Ovary (tissue), 3 donors: ENCODE measurements around the gene RAI14.

Source experiments
- POLR2A ChIP-seq: fragments of 450-650 bp; IDR thresholded peaks from one replicate; pipeline ENCODE4 v1.6.1; 2017; ENCODE audit warnings: antibody characterized with exemption, mild to moderate bottlenecking, moderate library complexity
- TF ChIP-seq, protein P1 (sequence below), 3 donors: fragments of 450-650 bp in 2 of 3; fragments of 200-600 bp in 1 of 3; IDR thresholded peaks; one replicate each; pipeline versions ENCODE4 v1.5.1 to v1.8.0; 2016 to 2022; ENCODE audit warnings: antibody characterized with exemption in 3 of 3, mild to moderate bottlenecking in 1 of 3
- donor health status: DM: no; HTN: no; CAD: no.

DNA sequence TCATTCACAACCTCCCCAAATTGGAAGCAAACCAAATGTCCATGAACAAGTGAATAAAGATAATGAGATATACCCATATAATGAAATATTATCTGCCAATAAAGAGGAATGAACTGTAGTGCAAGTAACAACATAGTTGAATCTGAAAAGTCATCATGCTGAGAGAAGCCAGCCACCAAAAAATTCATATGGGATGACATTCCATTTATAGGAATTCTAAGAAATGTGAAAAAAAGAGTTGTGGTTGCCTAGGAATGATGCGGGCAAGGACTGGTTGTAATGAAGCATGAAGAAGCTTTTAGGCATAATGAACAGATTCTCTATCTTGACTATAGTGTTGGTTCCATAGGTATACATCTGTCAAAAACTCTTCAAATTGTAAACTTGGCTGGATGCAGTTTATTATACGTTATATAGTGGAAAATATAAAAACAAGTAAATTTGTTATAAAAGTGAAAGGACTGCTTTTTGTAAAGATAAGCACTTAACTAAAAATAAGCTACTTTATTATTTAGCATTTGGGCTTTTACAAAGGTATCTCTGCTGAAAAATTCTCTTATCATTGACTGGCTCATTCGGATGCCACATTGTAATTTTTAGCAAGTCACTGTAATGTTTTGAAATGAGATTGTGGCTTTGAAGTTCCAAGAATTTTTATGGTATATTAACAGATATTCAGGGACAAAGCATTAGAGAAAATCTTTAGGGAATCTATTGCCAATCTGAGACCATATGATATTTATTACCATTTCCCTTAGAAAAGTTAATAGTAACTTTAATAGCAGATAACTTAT is 161.6 kb downstream of the RAI14 start:
- TF ChIP-seq, protein P1, sequence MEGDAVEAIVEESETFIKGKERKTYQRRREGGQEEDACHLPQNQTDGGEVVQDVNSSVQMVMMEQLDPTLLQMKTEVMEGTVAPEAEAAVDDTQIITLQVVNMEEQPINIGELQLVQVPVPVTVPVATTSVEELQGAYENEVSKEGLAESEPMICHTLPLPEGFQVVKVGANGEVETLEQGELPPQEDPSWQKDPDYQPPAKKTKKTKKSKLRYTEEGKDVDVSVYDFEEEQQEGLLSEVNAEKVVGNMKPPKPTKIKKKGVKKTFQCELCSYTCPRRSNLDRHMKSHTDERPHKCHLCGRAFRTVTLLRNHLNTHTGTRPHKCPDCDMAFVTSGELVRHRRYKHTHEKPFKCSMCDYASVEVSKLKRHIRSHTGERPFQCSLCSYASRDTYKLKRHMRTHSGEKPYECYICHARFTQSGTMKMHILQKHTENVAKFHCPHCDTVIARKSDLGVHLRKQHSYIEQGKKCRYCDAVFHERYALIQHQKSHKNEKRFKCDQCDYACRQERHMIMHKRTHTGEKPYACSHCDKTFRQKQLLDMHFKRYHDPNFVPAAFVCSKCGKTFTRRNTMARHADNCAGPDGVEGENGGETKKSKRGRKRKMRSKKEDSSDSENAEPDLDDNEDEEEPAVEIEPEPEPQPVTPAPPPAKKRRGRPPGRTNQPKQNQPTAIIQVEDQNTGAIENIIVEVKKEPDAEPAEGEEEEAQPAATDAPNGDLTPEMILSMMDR (IDR thresholded peaks at IDR 0.05) = no peak
- no peak for TF ChIP-seq POLR2A
